Neural progenitor cell (in vitro differentiated cells): ENCODE results near the gene STX16. TPM values are rescaled to one million over a fixed set of nuclear protein-coding genes. Genes with fewer than 3 reads are reported as not detected.

Experiments
- DNase-seq: peaks from one replicate; pipeline ENCODE4 v3.0.0-alpha.2; 2016; ENCODE audit warnings: low spot score
- H2AFZ ChIP-seq: fragments of 200-600 bp; sonication (generic); replicated peaks from 2 replicates; pipeline ENCODE4 v1.6.1; 2016; ENCODE audit warnings: antibody characterized with exemption
- H3F3A ChIP-seq: fragments of 200-600 bp; sonication (generic); 2 replicates; pipeline ENCODE4 v1.6.1; 2016; ENCODE audit warnings: antibody characterized with exemption, low read depth
- H3K27ac ChIP-seq: fragments of 200-600 bp; sonication (generic); 2 replicates; pipeline ENCODE4 v1.5.1; 2016; ENCODE audit warnings: mild to moderate bottlenecking
- H3K27me3 ChIP-seq: fragments of 200-600 bp; sonication (generic); 2 replicates; pipeline ENCODE4 v1.6.1; 2016; ENCODE audit warnings: mild to moderate bottlenecking, moderate library complexity
- H3K36me3 ChIP-seq: fragments of 200-600 bp; sonication (generic); 2 replicates; pipeline ENCODE4 v1.5.1; 2016
- H3K4me1 ChIP-seq: fragments of 200-600 bp; sonication (generic); 2 replicates; pipeline ENCODE4 v1.6.1; 2016; ENCODE audit warnings: mixed run types
- H3K4me2 ChIP-seq: fragments of 200-600 bp; sonication (generic); 2 replicates; pipeline ENCODE4 v1.6.1; 2016
- H3K4me3 ChIP-seq: fragments of 200-600 bp; sonication (generic); 2 replicates; pipeline ENCODE4 v1.5.1; 2016
- H3K79me2 ChIP-seq: fragments of 200-600 bp; sonication (generic); 2 replicates; pipeline ENCODE4 v1.6.1; 2016; ENCODE audit warnings: low read depth
- H3K9ac ChIP-seq: fragments of 200-600 bp; sonication (generic); 2 replicates; pipeline ENCODE4 v1.6.1; 2016
- H3K9me3 ChIP-seq: fragments of 200-600 bp; sonication (generic); 2 replicates; pipeline ENCODE4 v1.5.1; 2016; ENCODE audit warnings: low read depth
- H4K20me1 ChIP-seq: fragments of 200-600 bp; sonication (generic); 2 replicates; pipeline ENCODE4 v1.6.1; 2016; ENCODE audit warnings: low read depth
- H3K27ac Mint-ChIP-seq: 3 replicates; pipeline ENCODE4 v1.8.0; 2021; ENCODE audit warnings: mixed read lengths
- H3K27me3 Mint-ChIP-seq: 2 replicates; pipeline ENCODE4 v1.8.0; 2022; ENCODE audit warnings: low read depth, mild to moderate bottlenecking, inconsistent platforms, moderate library complexity, mixed read lengths; ENCODE audit not compliant: insufficient read depth
- H3K36me3 Mint-ChIP-seq: 3 replicates; pipeline ENCODE4 v1.8.0; 2021; ENCODE audit warnings: mixed read lengths
- H3K4me1 Mint-ChIP-seq: 3 replicates; pipeline ENCODE4 v1.8.0; 2021; ENCODE audit warnings: mixed read lengths
- H3K4me3 Mint-ChIP-seq: 3 replicates; pipeline ENCODE4 v1.8.0; 2021; ENCODE audit warnings: mild to moderate bottlenecking, moderate library complexity, mixed read lengths
- H3K9me3 Mint-ChIP-seq: 3 replicates; pipeline ENCODE4 v1.8.0; 2020; ENCODE audit warnings: mixed read lengths
- CTCF ChIP-seq: fragments of 200-600 bp; sonication (generic); IDR thresholded peaks from 2 replicates; pipeline ENCODE4 v1.5.1; 2017; ENCODE audit warnings: antibody characterized with exemption, mild to moderate bottlenecking
- EZH2 ChIP-seq: fragments of 200-600 bp; sonication (generic); IDR thresholded peaks from 2 replicates; pipeline ENCODE4 v1.6.1; 2017; ENCODE audit warnings: antibody characterized with exemption, mild to moderate bottlenecking, moderate library complexity
- EZH2phosphoT487 ChIP-seq: fragments of 200-600 bp; sonication (generic); IDR thresholded peaks from 2 replicates; pipeline ENCODE4 v1.6.1; 2017; ENCODE audit warnings: antibody characterized with exemption
- total RNA-seq: library from RNA; depleted of rRNA; stranded (reverse); fragments of >200 nt; gene quantifications from 2 replicates; pipeline ENCODE4 v1.2.3, GENCODE V29; 2015; ENCODE audit warnings: low replicate concordance

The STX16 gene
- total RNA-seq, 1 donor from 2014 or later: 46.6 TPM

DNA sequence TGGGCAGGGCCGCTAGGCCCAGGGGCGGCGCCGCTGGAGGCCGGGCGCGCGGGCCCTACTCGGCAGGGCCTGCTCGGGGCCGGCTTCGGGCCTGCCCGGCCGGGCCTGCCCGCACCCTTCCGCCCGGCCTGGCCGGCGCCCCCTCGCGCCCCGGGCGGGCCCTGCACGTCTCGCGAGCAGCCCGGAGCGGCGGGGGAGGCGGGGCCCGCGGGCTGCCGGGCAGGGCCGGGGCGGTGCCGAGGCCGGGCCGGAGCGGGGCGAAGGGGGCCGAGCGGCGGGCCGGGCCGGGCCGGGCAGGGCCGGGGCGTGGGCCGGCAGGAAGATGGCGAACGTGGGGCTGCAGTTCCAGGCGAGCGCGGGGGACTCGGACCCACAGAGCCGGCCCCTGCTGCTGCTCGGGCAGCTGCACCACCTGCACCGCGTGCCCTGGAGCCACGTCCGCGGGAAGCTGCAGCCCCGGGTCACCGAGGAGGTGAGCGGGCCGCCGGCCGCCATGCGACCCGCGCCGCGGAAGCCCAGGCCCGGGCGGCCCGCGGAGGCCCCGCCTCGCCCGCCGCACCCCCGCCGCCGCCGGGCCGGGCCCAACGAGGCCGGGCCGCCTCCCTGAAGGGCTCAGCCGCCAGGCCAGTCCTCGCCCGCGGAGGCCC lies 41.6 kb downstream of the STX16 start, which contains the start of gene NPEPL1:
NPEPL1 (plus strand) TSS at position 222 of the 647 bp plus-strand sequence; CDS start at position 323, 101 bp downstream.
- Mint-ChIP-seq H3K27ac (no peak within 1 kb of the TSS), H3K9me3 (no peaks in the 10 kb centered on the region), H3K4me1 (peaks cover 10% of the 10 kb centered on the region), H3K36me3 (peaks cover 1% of the 10 kb centered on the region), H3K27me3 (peaks cover 5% of the 10 kb centered on the region), H3K4me3 (peak within 1 kb of the TSS; percentile 71)
- Histone ChIP-seq H3F3A (peaks cover 18% of the 10 kb centered on the region), H3K4me1 (peaks cover 6% of the 10 kb centered on the region), H3K79me2 (no peaks in the 10 kb centered on the region), H3K4me2 (peak within 1 kb of the TSS; percentile 74), H3K27ac (no peak within 1 kb of the TSS), H3K36me3 (no peaks in the 10 kb centered on the region), H3K4me3 (peak within 1 kb of the TSS; percentile 36), H4K20me1 (no peaks in the 10 kb centered on the region), H2AFZ (peak within 1 kb of the TSS; percentile 53), H3K9me3 (no peaks in the 10 kb centered on the region), H3K27me3 (no peaks in the 10 kb centered on the region), H3K9ac (peak within 1 kb of the TSS; percentile 43)
- DNase-seq: peak; percentile 90
- no peak for TF ChIP-seq CTCF
- TF ChIP-seq EZH2: no peak
- no peak for TF ChIP-seq EZH2phosphoT487

DNA sequence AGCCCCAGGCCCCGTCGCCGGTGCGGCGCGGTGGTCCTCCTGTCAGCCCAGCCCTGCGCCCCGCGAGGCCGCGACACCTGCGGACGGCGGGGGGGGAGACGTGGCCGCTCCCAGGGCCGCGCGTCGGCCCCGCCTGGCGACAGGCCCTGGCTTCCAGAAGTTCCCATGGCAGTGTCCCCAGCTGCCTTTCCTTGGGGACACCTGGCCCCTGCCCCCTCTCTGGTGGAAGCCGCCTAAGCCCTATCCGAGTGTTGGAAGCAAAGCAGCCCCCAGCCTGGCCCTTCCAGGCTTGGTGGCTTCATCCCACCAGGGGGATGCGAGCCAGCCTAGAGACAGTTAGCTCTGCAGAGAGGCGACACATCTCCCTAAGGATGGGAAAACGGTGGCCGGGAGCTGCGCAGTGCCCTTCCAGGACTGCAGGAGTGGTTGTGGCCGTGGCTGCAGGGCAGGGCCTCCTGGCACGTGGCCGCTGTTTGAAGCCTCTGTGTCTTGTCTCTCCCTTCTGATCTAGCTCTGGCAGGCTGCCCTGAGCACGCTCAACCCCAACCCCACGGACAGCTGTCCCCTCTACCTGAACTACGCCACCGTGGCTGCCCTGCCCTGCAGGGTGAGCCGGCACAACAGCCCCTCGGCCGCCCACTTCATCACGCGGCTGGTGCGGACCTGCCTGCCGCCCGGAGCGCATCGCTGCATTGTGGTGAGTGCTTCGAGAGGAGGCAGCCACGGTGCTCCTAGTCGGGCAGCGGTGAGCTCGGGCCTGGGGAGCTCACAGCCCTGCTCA lies 42.3 kb downstream of the STX16 start:
- H3K4me1 Mint-ChIP-seq: peaks cover 11% of the 10 kb centered on the region
- Histone ChIP-seq H3K9me3 (no peaks in the 10 kb centered on the region), H3K79me2 (no peaks in the 10 kb centered on the region), H3K9ac (peak overlapping the region; percentile 23), H3K4me2 (peak overlapping the region; percentile 74), H3K4me1 (peaks cover 6% of the 10 kb centered on the region), H3K27me3 (no peaks in the 10 kb centered on the region), H3K27ac (no peak overlapping the region), H4K20me1 (no peaks in the 10 kb centered on the region), H2AFZ (no peak overlapping the region), H3K4me3 (peak overlapping the region; percentile 36), H3F3A (peaks cover 18% of the 10 kb centered on the region), H3K36me3 (no peaks in the 10 kb centered on the region)
- TF ChIP-seq EZH2: no peak
- TF ChIP-seq EZH2phosphoT487: no peak
- no peak for TF ChIP-seq CTCF
- H3K4me3 Mint-ChIP-seq: peak overlapping the region; percentile 71
- no peak overlapping the region for H3K27ac Mint-ChIP-seq
- H3K27me3 Mint-ChIP-seq: peaks cover 7% of the 10 kb centered on the region
- H3K36me3 Mint-ChIP-seq: peaks cover 4% of the 10 kb centered on the region
- H3K9me3 Mint-ChIP-seq: no peaks in the 10 kb centered on the region
- peak; percentile 66 for DNase-seq

GRCh38 chr20:58694241-58695083 lies 43.4 kb downstream of the STX16 start:
- H3K36me3 Mint-ChIP-seq: peaks cover 4% of the 10 kb centered on the region
- Histone ChIP-seq H3K79me2 (no peaks in the 10 kb centered on the region), H3K4me1 (peaks cover 6% of the 10 kb centered on the region), H3K9ac (no peak overlapping the region), H3K36me3 (no peaks in the 10 kb centered on the region), H3K9me3 (no peaks in the 10 kb centered on the region), H3F3A (peaks cover 18% of the 10 kb centered on the region), H2AFZ (no peak overlapping the region), H4K20me1 (no peaks in the 10 kb centered on the region), H3K27me3 (no peaks in the 10 kb centered on the region), H3K4me2 (no peak overlapping the region), H3K4me3 (no peak overlapping the region), H3K27ac (no peak overlapping the region)
- peaks cover 7% of the 10 kb centered on the region for H3K27me3 Mint-ChIP-seq
- H3K27ac Mint-ChIP-seq: no peak overlapping the region
- peaks cover 8% of the 10 kb centered on the region for H3K4me1 Mint-ChIP-seq
- peak overlapping the region; percentile 33 for H3K4me3 Mint-ChIP-seq
- no peak for DNase-seq
- no peaks in the 10 kb centered on the region for H3K9me3 Mint-ChIP-seq
- TF ChIP-seq EZH2: no peak
- TF ChIP-seq EZH2phosphoT487: no peak
